ENCODE data around the gene PNLDC1.

DNA sequence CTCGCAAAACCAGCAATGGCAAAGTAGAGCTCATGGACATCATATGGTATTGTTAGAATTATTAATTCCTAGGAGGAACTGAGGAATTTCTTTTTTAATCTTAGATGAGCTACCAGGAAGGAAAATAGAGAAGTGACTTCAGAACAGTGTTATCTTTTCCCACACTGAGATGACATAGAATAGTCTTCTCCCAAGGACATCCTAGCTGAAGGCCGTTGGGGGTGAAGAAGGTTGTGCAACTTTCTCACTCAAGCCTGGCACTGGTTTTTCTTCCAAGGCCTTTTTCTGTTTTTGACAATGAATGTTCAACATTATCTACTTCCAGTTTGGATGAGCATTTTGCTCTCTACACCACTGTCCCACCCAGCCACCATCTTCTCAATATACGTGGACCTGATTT is 54.9 kb downstream of the PNLDC1 start:
- TF ChIP-seq, protein P1, sequence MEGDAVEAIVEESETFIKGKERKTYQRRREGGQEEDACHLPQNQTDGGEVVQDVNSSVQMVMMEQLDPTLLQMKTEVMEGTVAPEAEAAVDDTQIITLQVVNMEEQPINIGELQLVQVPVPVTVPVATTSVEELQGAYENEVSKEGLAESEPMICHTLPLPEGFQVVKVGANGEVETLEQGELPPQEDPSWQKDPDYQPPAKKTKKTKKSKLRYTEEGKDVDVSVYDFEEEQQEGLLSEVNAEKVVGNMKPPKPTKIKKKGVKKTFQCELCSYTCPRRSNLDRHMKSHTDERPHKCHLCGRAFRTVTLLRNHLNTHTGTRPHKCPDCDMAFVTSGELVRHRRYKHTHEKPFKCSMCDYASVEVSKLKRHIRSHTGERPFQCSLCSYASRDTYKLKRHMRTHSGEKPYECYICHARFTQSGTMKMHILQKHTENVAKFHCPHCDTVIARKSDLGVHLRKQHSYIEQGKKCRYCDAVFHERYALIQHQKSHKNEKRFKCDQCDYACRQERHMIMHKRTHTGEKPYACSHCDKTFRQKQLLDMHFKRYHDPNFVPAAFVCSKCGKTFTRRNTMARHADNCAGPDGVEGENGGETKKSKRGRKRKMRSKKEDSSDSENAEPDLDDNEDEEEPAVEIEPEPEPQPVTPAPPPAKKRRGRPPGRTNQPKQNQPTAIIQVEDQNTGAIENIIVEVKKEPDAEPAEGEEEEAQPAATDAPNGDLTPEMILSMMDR (IDR thresholded peaks at IDR 0.05; ENCODE audit: low read depth, low read length, poor library complexity, severe bottlenecking): no peak
- no peak for TF ChIP-seq EZH2phosphoT487 (IDR thresholded peaks at IDR 0.05; ENCODE audit: borderline replicate concordance, low read length)
